HG02852 (cell line): ENCODE results near the gene HDC.
A peak's percentile ranks its signal among the peaks of the same experiment; 100 is the strongest.

ENCODE experiments used
- ATAC-seq: cut with Tn5 transposase; IDR thresholded peaks from one replicate; pipeline ENCODE4 v1.9.1; 2021; ENCODE audit warnings: mild to moderate bottlenecking, moderate library complexity; ENCODE audit not compliant: unreplicated experiment

HDC gene

GRCh38 chr15:50265620-50266019 lies at the start of gene HDC:
Gene HDC (minus strand): TSS chr15:50265726. CDS start chr15:50265623, 103 bp downstream.
- no peak for ATAC-seq

- ATAC-seq, result no peak
Observed at GRCh38 chr15:50312636-50313035, 47.1 kb upstream of the HDC start.

DNA sequence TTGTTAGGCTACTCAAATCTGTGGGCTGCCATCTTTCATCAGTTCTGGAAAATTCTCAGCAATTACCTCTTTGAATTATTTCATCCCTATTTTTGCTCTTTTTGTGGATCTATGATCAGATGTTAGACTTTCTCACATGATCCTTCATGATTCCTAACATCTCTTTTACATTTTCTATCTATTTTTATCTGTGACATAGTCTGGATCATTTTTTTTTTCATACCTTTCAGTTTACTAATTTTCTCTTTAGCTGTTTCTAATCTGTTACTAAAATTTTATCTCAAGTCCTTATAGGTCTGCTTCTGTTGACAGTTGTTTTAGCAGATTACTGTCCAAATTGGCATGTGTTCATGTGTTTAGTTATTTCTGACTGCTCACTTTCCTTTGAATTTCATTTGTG lies 42.3 kb upstream of the HDC start:
- ATAC-seq, result no peak

DNA sequence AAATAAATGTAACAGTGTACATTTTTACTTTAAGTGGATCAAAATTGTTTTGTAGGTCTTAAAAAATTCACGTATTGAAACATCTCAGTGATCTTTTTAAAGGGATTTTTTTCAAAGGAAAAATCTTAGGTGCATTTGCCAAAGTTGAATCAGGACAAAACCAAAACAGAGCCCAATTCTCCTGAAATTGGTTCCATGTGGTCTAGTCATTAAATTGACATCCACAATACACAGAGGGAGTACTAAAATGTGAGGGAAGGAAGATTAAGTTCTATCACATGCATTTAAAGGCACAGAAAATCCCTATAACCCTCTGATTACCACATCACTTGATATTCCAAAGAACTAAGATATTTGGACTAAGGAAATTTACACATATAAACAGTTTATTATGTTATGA lies 39.3 kb upstream of the HDC start:
- no peak for ATAC-seq

- no peak for ATAC-seq
Observed at GRCh38 chr15:50302581-50302980, 37.1 kb upstream of the HDC start.

DNA sequence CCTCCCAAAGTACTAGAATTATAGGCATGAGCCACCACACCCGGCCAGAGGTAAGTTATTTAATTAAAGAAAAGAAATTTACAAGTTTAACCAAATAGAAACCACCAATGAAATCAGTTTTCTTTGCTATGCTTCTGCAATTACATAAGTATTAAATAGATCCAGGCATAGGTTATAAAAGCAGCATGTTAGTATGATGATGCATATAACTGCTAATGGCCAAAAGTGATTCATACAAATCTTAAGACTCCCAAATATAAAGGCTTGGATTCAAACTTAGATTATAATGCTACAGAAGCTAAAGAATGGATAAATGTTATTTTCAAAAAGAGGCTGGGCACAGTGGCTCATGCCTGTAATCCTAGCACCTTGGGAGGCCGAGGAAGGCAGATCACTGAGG lies 32.8 kb upstream of the HDC start:
- no peak for ATAC-seq

GRCh38 chr15:50295966-50296365 lies 30.4 kb upstream of the HDC start:
- no peak for ATAC-seq

GRCh38 chr15:50289749-50290148 lies 24.2 kb upstream of the HDC start:
- ATAC-seq, result no peak

DNA sequence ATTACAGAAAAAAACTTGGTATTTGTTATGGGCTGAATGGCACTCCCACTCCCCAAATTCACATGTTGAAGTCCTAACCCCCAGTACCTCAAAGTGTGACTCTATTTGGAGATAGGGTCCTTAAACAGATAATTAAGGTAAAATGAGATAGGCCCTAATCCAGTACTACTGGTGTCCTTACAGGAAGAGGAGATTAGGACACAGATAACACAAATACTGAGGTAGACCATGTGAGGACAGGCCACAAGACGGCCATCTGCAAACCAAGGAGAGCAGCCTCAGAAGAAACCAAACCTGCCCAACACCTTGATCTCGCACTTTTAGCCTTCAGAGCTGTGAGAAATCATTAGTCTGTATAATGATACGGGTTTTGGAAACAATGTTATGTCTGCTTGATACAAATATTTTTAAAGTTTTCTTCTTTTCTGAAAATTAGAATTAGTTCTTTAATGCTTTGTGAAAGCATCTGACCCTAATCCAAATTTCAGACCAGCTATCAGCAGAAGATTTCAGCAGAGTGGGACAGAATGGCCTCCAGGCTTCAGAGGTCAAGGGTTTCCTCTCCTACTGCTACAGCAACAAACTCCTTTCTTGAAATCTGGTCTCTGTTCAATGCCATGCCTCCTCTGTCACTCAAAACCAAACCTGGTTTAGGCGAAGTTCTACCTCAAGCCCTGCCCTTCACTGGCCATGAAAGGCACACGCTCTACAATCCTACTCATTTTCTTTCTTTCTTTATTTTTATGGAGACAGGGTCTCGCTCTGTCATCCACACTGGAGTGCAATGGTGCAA lies 22.0 kb upstream of the HDC start:
- no peak for ATAC-seq

DNA sequence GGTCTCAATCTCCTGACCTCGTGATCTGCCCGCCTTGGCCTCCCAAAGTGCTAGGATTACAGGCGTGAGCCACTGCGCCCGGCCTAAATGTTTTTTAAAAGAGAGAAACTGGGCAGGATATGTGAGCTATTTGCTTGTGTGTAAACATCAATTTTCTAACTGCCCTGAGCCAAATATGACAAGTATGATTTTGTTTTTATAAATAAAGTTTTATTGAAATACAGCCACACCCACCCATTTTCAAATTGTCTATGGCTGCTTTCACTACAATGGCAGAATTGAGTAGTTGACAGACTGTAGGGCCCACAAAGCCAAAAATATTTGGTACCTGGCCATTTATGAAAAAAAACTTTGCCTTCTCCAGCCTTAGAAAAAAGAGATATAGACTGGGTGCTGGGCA lies 15.9 kb upstream of the HDC start:
- no peak for ATAC-seq

DNA sequence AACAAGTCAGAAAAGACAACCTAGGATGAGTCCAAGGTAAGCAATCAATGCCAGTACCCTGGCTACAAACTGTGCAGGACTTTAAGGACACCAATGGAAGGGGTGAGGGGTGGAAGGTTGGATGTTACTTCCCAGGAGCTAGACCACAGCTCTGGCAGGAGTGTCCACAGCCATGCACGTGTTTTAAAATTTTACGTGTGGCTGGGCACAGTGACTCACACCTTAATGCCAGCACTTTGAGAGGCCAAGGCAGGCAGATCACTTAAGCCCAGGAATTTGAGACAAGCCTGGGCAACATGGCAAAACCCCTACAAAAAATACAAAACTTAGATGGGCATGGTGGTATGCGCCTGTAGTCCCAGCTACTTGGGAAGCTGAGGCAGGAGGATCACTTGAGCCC lies 14.7 kb upstream of the HDC start:
- ATAC-seq, result no peak

- ATAC-seq, result no peak
Observed at GRCh38 chr15:50278496-50278895, 13.0 kb upstream of the HDC start.

DNA sequence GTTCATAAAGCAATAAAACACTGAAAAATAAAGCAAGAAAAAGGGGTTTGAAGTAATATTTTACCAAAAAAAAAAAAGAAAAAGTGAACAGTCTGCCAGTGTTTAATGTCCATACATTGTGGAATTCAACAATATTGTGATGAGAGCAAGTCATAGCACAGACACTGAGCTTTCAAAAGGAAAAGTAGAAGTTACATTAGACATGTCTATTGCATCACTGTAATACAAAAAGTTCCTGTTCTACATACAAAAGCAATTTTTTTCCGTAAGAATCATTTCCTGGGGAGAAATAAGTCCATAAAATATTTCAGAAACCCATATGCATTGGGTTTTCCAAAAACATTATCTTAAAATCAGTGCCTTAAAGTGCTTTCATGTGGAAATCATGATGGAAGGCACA lies 11.8 kb upstream of the HDC start:
- no peak for ATAC-seq

- no peak for ATAC-seq
Observed at GRCh38 chr15:50275908-50276307, 10.4 kb upstream of the HDC start.

DNA sequence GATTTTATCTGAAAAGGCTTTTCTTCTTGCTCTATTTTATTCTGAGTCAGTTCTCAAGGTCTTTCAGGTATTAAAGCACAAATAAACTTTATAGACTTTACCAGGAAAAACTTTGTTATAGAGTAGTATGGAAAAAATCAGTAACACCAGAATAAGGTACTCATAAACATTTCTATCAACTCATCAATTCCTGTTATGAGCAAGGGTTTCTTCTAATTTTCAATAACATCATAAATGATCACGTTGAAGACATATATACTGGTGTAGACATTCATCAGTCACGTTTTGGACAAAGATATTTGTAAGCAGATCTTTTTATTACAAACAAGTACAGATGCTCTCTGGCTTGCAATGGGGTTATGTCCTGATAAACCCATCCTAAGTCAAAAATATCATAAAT lies 9.6 kb upstream of the HDC start:
- no peak for ATAC-seq

DNA sequence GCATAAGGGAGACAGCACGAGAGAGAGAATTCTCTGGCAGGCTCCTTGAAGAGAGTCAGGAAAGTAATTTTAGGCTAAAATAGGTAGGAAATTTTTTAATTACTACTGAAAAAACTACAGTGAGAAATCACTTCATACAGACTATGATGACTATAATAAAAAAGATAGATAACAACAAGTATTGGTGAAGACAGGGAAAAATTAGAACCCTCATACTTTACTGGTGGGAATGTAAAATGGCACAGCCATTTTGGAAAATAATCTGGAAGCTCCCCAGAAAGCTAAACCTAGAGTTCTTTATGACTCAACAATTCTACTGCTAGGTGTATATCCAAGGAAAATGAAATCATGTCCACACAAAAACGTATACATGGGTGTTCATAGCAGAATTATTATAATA lies 2.1 kb upstream of the HDC start:
- no peak for ATAC-seq

GRCh38 chr15:50262533-50262932 lies 3.0 kb downstream of the HDC start:
- no peak for ATAC-seq

DNA sequence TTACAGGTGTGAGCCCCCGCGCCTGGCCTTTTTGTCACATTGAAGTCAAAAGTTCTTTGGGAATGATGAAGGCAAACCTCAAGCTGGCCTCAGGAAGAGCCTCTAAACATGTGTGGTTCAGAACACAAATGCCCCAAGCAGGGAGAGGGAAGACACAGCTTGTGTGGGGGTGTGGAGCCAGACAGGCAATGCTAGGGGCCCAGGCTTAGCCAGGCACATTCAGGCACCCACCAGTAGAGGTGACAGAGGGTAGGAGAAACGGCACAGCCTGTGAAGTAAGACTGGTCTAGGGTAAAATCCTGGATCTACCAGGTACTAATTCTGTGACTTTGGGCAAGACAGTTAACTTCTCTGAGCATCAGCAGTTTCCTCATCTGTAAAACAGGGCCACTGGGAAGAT lies 3.5 kb downstream of the HDC start:
- ATAC-seq, result no peak

DNA sequence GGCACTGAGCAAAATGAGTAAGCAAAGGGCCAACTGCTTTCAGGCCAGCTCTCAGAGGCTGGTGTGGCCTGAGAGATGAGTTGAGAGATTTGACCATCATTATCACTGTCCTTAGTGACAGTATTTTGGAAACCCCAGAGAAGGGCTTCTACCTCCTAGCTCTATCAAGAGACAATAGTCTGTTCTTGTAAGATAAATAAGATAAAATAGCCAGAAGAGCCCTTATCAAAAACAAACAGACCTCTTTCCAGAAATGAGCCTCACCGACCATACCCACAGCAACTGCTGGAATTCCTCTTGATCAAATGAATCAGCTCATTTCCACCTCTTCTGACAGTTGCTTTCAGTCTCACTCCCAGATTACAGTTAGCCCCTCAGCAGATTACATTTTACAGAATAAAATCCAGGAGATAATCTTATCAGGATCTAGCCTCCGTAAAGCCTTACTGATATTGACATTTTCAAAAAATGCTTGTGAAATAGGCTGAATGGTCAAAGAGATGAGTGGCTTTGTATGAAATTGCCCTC lies 4.5 kb downstream of the HDC start:
- ATAC-seq, result peak; percentile 64

GRCh38 chr15:50259276-50259675 lies 6.2 kb downstream of the HDC start:
- ATAC-seq, result no peak

DNA sequence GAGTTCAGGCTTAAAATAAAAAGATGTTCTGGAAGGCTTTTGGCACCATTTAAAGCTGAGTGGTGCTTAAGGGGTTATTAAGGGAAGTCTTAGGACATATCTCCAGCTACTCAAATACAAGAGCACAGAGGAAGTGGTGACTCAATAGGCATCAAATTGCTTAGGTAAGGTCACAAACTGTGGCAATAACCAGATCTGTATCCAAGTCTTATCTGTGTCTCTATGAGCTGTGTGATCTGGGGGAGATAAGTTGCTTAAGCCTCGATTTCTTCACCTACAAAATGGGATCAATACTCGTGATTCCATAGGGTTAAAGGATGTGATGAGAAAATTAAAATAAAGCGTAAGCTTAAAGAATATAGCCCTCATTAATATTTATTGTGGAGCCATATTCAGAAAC lies 7.6 kb downstream of the HDC start:
- no peak for ATAC-seq

DNA sequence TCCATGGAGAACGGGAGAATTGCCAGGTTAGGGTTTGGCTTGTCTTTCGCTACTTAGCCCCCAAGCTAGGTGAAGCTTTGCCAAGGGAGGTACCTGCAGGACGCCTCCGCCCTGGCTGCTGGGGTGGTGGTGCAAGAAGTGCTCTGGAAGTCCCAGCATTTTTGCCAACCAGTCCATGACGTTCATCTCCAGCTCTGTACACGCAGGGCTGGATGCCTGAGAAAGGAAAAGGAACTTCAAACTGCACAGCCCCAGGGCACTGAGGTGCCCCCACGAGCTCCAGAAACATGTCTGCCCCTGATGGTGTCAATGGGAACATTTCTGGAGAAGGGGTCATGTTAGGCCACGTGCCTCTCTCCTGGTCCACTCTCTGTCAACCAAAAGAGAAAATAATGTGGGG lies 8.2 kb downstream of the HDC start:
- no peak for ATAC-seq
